Activated T-cell treated with anti-CD3 and anti-CD28 coated beads, Interleukin-2, amount 50 U/mL, for 24 hours (primary cell): ENCODE results near the gene MILR1.
"Not testable (repeated sequence)": the region's sequence is repeated elsewhere in the genome, so short reads cannot be mapped to it uniquely, and the experiment has no call there.

Experiments
- DNase-seq: peaks from one replicate; pipeline ENCODE4 v3.0.0-alpha.2; 2020
- H3K27ac Mint-ChIP-seq: 2 replicates; pipeline ENCODE4 v1.8.0; 2020; ENCODE audit warnings: mild to moderate bottlenecking, mixed read lengths
- H3K27me3 Mint-ChIP-seq: 2 replicates; pipeline ENCODE4 v1.8.0; 2020; ENCODE audit warnings: mixed read lengths
- H3K36me3 Mint-ChIP-seq: 2 replicates; pipeline ENCODE4 v1.8.0; 2020; ENCODE audit warnings: low read depth, mixed read lengths
- H3K4me1 Mint-ChIP-seq: 2 replicates; pipeline ENCODE4 v1.8.0; 2020; ENCODE audit warnings: low read depth, mixed read lengths
- H3K4me3 Mint-ChIP-seq: 2 replicates; pipeline ENCODE4 v1.8.0; 2020; ENCODE audit warnings: mild to moderate bottlenecking, moderate library complexity, mixed read lengths
- H3K9me3 Mint-ChIP-seq: 2 replicates; pipeline ENCODE4 v1.8.0; 2020; ENCODE audit warnings: mixed read lengths

The MILR1 gene

GRCh38 chr17:64418506-64419339 lies 30.2 kb upstream of the MILR1 start:
- peaks cover 3% of the 10 kb centered on the region for H3K4me1 Mint-ChIP-seq
- DNase-seq = no peak

GRCh38 chr17:64420143-64420670 lies 28.7 kb upstream of the MILR1 start:
- Mint-ChIP-seq H3K4me1 (peaks cover 3% of the 10 kb centered on the region), H3K27ac (no peak overlapping the region), H3K9me3 (no peaks in the 10 kb centered on the region), H3K27me3 (no peaks in the 10 kb centered on the region), H3K36me3 (no peaks in the 10 kb centered on the region), H3K4me3 (no peak overlapping the region)
- peak; percentile 53 for DNase-seq

More at GRCh38 chr17:64418506-64419339, 30.2 kb upstream of the MILR1 start:
- Mint-ChIP-seq H3K36me3 (no peaks in the 10 kb centered on the region), H3K4me3 (no peak overlapping the region), H3K27ac (no peak overlapping the region), H3K9me3 (no peaks in the 10 kb centered on the region), H3K27me3 (no peaks in the 10 kb centered on the region)

GRCh38 chr17:64422121-64422520 lies 26.8 kb upstream of the MILR1 start:
- not testable (repeated sequence) for H3K4me3 Mint-ChIP-seq, H3K9me3 Mint-ChIP-seq, H3K4me1 Mint-ChIP-seq, H3K36me3 Mint-ChIP-seq, DNase-seq, H3K27me3 Mint-ChIP-seq
- H3K27ac Mint-ChIP-seq = peak overlapping the region; percentile 22

- H3K36me3 Mint-ChIP-seq = no peaks in the 10 kb centered on the region
- no peaks in the 10 kb centered on the region for H3K9me3 Mint-ChIP-seq
- H3K27ac Mint-ChIP-seq = no peak overlapping the region
- no peaks in the 10 kb centered on the region for H3K27me3 Mint-ChIP-seq
- no peak for DNase-seq
- peaks cover under 1% of the 10 kb centered on the region for H3K4me1 Mint-ChIP-seq
- H3K4me3 Mint-ChIP-seq = no peak overlapping the region
Observed at GRCh38 chr17:64423881-64424280, 25.0 kb upstream of the MILR1 start.

- Mint-ChIP-seq H3K27ac (no peak overlapping the region), H3K27me3 (no peaks in the 10 kb centered on the region), H3K4me3 (no peak overlapping the region), H3K4me1 (no peaks in the 10 kb centered on the region), H3K9me3 (no peaks in the 10 kb centered on the region), H3K36me3 (no peaks in the 10 kb centered on the region)
- no peak for DNase-seq
Observed at GRCh38 chr17:64424324-64424849, 24.5 kb upstream of the MILR1 start.

GRCh38 chr17:64425191-64425590 lies 23.7 kb upstream of the MILR1 start:
- H3K27ac Mint-ChIP-seq = no peak overlapping the region
- no peaks in the 10 kb centered on the region for H3K27me3 Mint-ChIP-seq
- no peaks in the 10 kb centered on the region for H3K36me3 Mint-ChIP-seq
- no peaks in the 10 kb centered on the region for H3K9me3 Mint-ChIP-seq
- H3K4me3 Mint-ChIP-seq = no peak overlapping the region
- no peak for DNase-seq
- no peaks in the 10 kb centered on the region for H3K4me1 Mint-ChIP-seq

- no peaks in the 10 kb centered on the region for H3K36me3 Mint-ChIP-seq
- no peaks in the 10 kb centered on the region for H3K9me3 Mint-ChIP-seq
- H3K4me3 Mint-ChIP-seq = no peak overlapping the region
- DNase-seq = no peak
- H3K27ac Mint-ChIP-seq = no peak overlapping the region
- no peaks in the 10 kb centered on the region for H3K4me1 Mint-ChIP-seq
- H3K27me3 Mint-ChIP-seq = no peaks in the 10 kb centered on the region
Observed at GRCh38 chr17:64426596-64426995, 22.3 kb upstream of the MILR1 start.

GRCh38 chr17:64428406-64428805 lies 20.5 kb upstream of the MILR1 start:
- Mint-ChIP-seq H3K9me3 (no peaks in the 10 kb centered on the region), H3K4me3 (no peak overlapping the region)
- DNase-seq = no peak

GRCh38 chr17:64430036-64430435 lies 18.9 kb upstream of the MILR1 start:
- not testable (repeated sequence) for H3K4me3 Mint-ChIP-seq, H3K9me3 Mint-ChIP-seq, H3K27ac Mint-ChIP-seq, H3K36me3 Mint-ChIP-seq, H3K4me1 Mint-ChIP-seq, H3K27me3 Mint-ChIP-seq, DNase-seq

More at GRCh38 chr17:64428406-64428805, 20.5 kb upstream of the MILR1 start:
- H3K36me3 Mint-ChIP-seq = no peaks in the 10 kb centered on the region
- H3K27ac Mint-ChIP-seq = no peak overlapping the region
- H3K27me3 Mint-ChIP-seq = no peaks in the 10 kb centered on the region
- no peaks in the 10 kb centered on the region for H3K4me1 Mint-ChIP-seq

- H3K4me1 Mint-ChIP-seq = no peaks in the 10 kb centered on the region
- DNase-seq = no peak
- no peaks in the 10 kb centered on the region for H3K27me3 Mint-ChIP-seq
- H3K36me3 Mint-ChIP-seq = no peaks in the 10 kb centered on the region
- no peaks in the 10 kb centered on the region for H3K9me3 Mint-ChIP-seq
- no peak overlapping the region for H3K27ac Mint-ChIP-seq
- no peak overlapping the region for H3K4me3 Mint-ChIP-seq
Observed at GRCh38 chr17:64431534-64431933, 17.4 kb upstream of the MILR1 start.

GRCh38 chr17:64437944-64438525 lies 10.9 kb upstream of the MILR1 start:
- H3K4me3 Mint-ChIP-seq = no peak overlapping the region
- no peak for DNase-seq
- peaks cover 22% of the 10 kb centered on the region for H3K9me3 Mint-ChIP-seq
- peaks cover 5% of the 10 kb centered on the region for H3K36me3 Mint-ChIP-seq
- no peaks in the 10 kb centered on the region for H3K27me3 Mint-ChIP-seq
- peaks cover 18% of the 10 kb centered on the region for H3K4me1 Mint-ChIP-seq
- H3K27ac Mint-ChIP-seq = no peak overlapping the region

- not testable (repeated sequence) for H3K36me3 Mint-ChIP-seq, H3K27ac Mint-ChIP-seq, DNase-seq, H3K27me3 Mint-ChIP-seq, H3K4me3 Mint-ChIP-seq
- Mint-ChIP-seq H3K9me3 (peaks cover 22% of the 10 kb centered on the region), H3K4me1 (peaks cover 21% of the 10 kb centered on the region)
Observed at GRCh38 chr17:64439521-64439920, 9.4 kb upstream of the MILR1 start.

- DNase-seq = no peak
- no peaks in the 10 kb centered on the region for H3K27me3 Mint-ChIP-seq
- peaks cover 21% of the 10 kb centered on the region for H3K4me1 Mint-ChIP-seq
- peaks cover 22% of the 10 kb centered on the region for H3K9me3 Mint-ChIP-seq
- peaks cover 5% of the 10 kb centered on the region for H3K36me3 Mint-ChIP-seq
- H3K4me3 Mint-ChIP-seq = no peak overlapping the region
- no peak overlapping the region for H3K27ac Mint-ChIP-seq
Observed at GRCh38 chr17:64439956-64440355, 9.0 kb upstream of the MILR1 start.

- Mint-ChIP-seq H3K4me3 (peak overlapping the region; percentile 50), H3K27ac (peak overlapping the region; percentile 80), H3K27me3 (no peaks in the 10 kb centered on the region), H3K4me1 (peaks cover 21% of the 10 kb centered on the region), H3K36me3 (peaks cover 5% of the 10 kb centered on the region), H3K9me3 (peaks cover 20% of the 10 kb centered on the region)
- DNase-seq = peak; percentile 48
Observed at GRCh38 chr17:64441772-64442540, 7.0 kb upstream of the MILR1 start.
